ENCODE results near the gene ATP1B2. TPM values are rescaled to one million over a fixed set of nuclear protein-coding genes. Genes with fewer than 3 reads are reported as not detected.

The ATP1B2 gene
- total RNA-seq, 1 experiment from 2014 or later, result not detected

GRCh38 chr17:7673239-7673638 is 22.5 kb downstream of the ATP1B2 start:
- intact Hi-C loops (cut with micrococcal nuclease), result no loop called here
- ChIA-PET CTCF (interaction anchor here (0.9 to 1.5 kb wide), 2 partner anchors 41 to 88 kb away, joined by 3 to 7 read pairs; no protein-coding TSS in a partner anchor), RAD21 (ENCODE audit: low non-redundant PET in 1 of 2, low total read pairs in 2 of 2, uncharacterized antibody in 2 of 2, unreplicated experiment in 2 of 2) (interaction anchor here in 1 of 2 experiments (0.7 kb wide), 1 partner anchor 89 kb away, joined by 3 read pairs; no protein-coding TSS in a partner anchor), POLR2A (interaction anchor here (1.0 kb wide), 1 partner anchor 14 kb away, joined by 5 read pairs; the partner anchor contains the start of gene TP53)
- Histone ChIP-seq H4K20me1 (ENCODE audit: insufficient read depth) (no peaks in the 10 kb centered on the region), H3K36me3 (ENCODE audit: control insufficient read depth in 1 of 2, insufficient read depth in 2 of 2, low read length in 2 of 2) (peaks cover 19 to 24% of the 10 kb centered on the region in 2 experiments), H3K9me2 (ENCODE audit: insufficient read depth) (no peaks in the 10 kb centered on the region), H3K4me1 (ENCODE audit: control insufficient read depth in 1 of 2, insufficient read depth in 2 of 2, low read length in 2 of 2) (no peaks in the 10 kb centered on the region), H3K9ac (ENCODE audit: low read length) (no peak overlapping the region), H3K79me2 (ENCODE audit: insufficient read depth, low read length) (no peaks in the 10 kb centered on the region), H3K27ac (ENCODE audit: low read depth, low read length) (no peak overlapping the region), H3K4me3 (replicated peaks in 1 of 2; ENCODE audit: low read depth in 1 of 2, low read length in 2 of 2) (no peak overlapping the region), H3K4me2 (ENCODE audit: low read length) (no peak overlapping the region), H3K27me3 (ENCODE audit: insufficient read depth, low read length) (no peaks in the 10 kb centered on the region), H3K9me3 (ENCODE audit: control insufficient read depth in 1 of 2, insufficient read depth in 1 of 2, low read depth in 1 of 2, low read length in 2 of 2) (peaks cover 0 to 5% of the 10 kb centered on the region in 2 experiments; a peak in 1 of 4 replicates), H2AFZ (ENCODE audit: low read depth, low read length, poor library complexity, severe bottlenecking) (no peak overlapping the region)
- no peak for TF ChIP-seq EGR1 (IDR thresholded peaks at IDR 0.05; ENCODE audit: low read depth)
- TF ChIP-seq CTCF (IDR thresholded peaks at IDR 0.05 in 2 of 3, conservative IDR thresholded peaks at IDR 0.05 in 1 of 3; ENCODE audit: borderline replicate concordance in 1 of 3, insufficient read depth in 1 of 3, low read depth in 2 of 3, low read length in 2 of 3), result peak in 2 of 3 experiments; percentile 43 to 72; a peak in 4 of 6 replicates
- TF ChIP-seq CEBPB (IDR thresholded peaks at IDR 0.05; ENCODE audit: low read depth), result no peak
- peak; percentile 25; the same call in 1 of the 2 replicates for TF ChIP-seq CBX3 (IDR thresholded peaks at IDR 0.05; ENCODE audit: low read depth)
- TF ChIP-seq MAX (IDR thresholded peaks at IDR 0.05), result no peak
- TF ChIP-seq, protein P1, sequence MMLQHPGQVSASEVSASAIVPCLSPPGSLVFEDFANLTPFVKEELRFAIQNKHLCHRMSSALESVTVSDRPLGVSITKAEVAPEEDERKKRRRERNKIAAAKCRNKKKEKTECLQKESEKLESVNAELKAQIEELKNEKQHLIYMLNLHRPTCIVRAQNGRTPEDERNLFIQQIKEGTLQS (IDR thresholded peaks at IDR 0.05), result no peak
- no peak for TF ChIP-seq EZH2phosphoT487 (IDR thresholded peaks at IDR 0.05; ENCODE audit: borderline replicate concordance)
- no peak for TF ChIP-seq SP1 (IDR thresholded peaks at IDR 0.05; ENCODE audit: low read depth)
- peak; percentile 49 for TF ChIP-seq RAD21 (IDR thresholded peaks at IDR 0.05; ENCODE audit: low read depth)
- no peak for TF ChIP-seq TCF7L2 (IDR thresholded peaks at IDR 0.05; ENCODE audit: borderline replicate concordance, extremely low read depth, insufficient read depth, insufficient read length)
- TF ChIP-seq ZNF274 (IDR thresholded peaks at IDR 0.05; ENCODE audit: low read depth, low read length), result no peak
- ATAC-seq (no peak; the same call in 1 of the 2 replicates), DNase-seq (ENCODE audit: low read depth, low spot score) (no peak)
- no TSS peak for BruUV-seq (replicated peaks)

All from HCT116 (cell line).